ENCODE results near the gene SPRYD7.

- TF ChIP-seq GATA2 (IDR thresholded peaks at IDR 0.05; ENCODE audit: low read depth, low read length) (no peak), GATA3 (IDR thresholded peaks at IDR 0.05; ENCODE audit: low read depth, low read length) (no peak)
Measured at GRCh38 chr13:49865218-49865617, 70.9 kb downstream of the SPRYD7 start.
